Measurements from ENCODE around the gene PYGB.

PYGB gene

DNA sequence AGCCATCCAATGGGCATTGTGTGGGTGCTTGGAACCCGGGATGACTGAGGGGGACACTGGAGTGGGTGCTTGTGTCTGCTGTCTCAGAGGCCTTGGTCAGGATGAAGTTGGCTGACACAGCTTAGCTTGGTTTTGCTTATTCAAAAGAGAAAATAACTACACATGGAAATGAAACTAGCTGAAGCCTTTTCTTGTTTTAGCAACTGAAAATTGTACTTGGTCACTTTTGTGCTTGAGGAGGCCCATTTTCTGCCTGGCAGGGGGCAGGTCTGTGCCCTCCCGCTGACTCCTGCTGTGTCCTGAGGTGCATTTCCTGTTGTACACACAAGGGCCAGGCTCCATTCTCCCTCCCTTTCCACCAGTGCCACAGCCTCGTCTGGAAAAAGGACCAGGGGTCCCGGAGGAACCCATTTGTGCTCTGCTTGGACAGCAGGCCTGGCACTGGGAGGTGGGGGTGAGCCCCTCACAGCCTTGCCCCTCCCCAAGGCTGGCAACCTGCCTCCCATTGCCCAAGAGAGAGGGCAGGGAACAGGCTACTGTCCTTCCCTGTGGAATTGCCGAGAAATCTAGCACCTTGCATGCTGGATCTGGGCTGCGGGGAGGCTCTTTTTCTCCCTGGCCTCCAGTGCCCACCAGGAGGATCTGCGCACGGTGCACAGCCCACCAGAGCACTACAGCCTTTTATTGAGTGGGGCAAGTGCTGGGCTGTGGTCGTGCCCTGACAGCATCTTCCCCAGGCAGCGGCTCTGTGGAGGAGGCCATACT, 49.4 kb downstream of the PYGB start:
- Histone ChIP-seq H3K36me3 (ENCODE audit: control insufficient read depth, insufficient read depth, low read length, severe bottlenecking) (peaks cover 30% of the 10 kb centered on the region), H3K27me3 (replicated peaks; ENCODE audit: control insufficient read depth, insufficient read depth, low read length) (no peaks in the 10 kb centered on the region), H3K4me1 (ENCODE audit: control insufficient read depth, insufficient read depth, low read length) (peaks cover 45% of the 10 kb centered on the region), H3K4me3 (ENCODE audit: low read length) (no peak overlapping the region), H3K9ac (ENCODE audit: low read length) (no peak overlapping the region), H3K9me3 (ENCODE audit: control insufficient read depth, low read length) (no peaks in the 10 kb centered on the region)
- DNase-seq (ENCODE audit: low read depth), result no peak

DNA sequence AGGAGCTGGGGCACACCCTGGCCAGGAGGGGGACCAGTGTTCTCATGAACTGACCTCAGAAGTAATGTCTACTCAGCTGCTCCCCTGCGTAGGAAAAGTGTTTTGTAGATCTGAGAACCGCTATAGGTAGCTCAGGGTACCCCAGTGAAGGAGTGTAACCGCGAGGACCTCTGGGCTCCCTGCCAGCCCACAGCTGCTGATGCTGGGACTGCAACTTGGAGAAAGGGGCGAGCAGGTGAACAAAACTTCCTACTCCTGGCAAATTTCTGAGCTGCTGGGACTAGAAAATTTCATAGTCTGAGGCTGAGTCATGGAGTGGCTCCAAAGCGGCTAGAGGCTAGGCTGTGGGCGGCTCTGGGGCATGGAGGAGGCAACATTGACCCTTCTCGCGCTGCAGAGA, 51.9 kb downstream of the PYGB start:
- peak; percentile 20 for DNase-seq (ENCODE audit: low read depth)
- peaks cover 26% of the 10 kb centered on the region for H3K36me3 ChIP-seq (ENCODE audit: control insufficient read depth, insufficient read depth, low read length, severe bottlenecking)

DNA sequence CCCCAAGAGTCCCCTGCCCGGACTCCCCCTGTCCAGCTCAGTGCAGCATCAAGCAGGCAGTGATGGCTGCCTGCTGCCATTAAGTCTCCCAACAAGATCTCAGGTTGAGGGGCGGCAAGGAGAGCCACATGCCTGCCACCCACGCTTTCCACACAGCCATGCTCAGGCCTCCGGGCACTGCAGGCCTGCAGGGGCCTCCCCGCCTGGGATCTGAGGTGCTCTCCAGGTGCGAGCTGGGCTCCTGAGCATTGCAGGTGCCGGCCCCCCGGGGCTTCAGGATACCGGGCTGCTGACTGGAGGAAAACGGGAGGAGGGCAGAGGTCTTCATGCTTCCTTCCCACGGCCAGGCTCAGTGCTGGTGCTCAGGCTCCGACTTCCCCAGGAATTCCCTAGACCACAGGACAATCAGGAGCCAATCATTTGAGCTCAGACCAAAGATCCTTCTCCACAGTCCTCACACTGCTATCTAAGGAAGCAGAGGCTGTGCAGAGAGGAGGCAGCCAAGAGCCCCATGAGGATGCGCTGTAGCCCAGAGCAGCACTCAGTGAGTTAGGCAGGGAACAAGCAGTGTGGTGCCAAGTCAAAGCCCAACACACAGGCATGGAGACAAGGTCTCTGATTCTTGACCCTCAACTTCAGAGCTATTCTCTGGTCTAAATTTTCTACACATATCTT, 52.7 kb downstream of the PYGB start:
- peak; percentile 6 for DNase-seq (ENCODE audit: low read depth)
- Histone ChIP-seq H3K4me3 (ENCODE audit: low read length) (no peak overlapping the region), H3K9ac (ENCODE audit: low read length) (no peak overlapping the region), H3K9me3 (ENCODE audit: control insufficient read depth, low read length) (no peaks in the 10 kb centered on the region), H3K4me1 (ENCODE audit: control insufficient read depth, insufficient read depth, low read length) (peaks cover 38% of the 10 kb centered on the region), H3K36me3 (ENCODE audit: control insufficient read depth, insufficient read depth, low read length, severe bottlenecking) (peaks cover 18% of the 10 kb centered on the region), H3K27me3 (replicated peaks; ENCODE audit: control insufficient read depth, insufficient read depth, low read length) (no peaks in the 10 kb centered on the region)

More for the DNA sequence above, 51.9 kb downstream of the PYGB start:
- Histone ChIP-seq H3K4me1 (ENCODE audit: control insufficient read depth, insufficient read depth, low read length) (peaks cover 45% of the 10 kb centered on the region), H3K27me3 (replicated peaks; ENCODE audit: control insufficient read depth, insufficient read depth, low read length) (no peaks in the 10 kb centered on the region), H3K9ac (ENCODE audit: low read length) (no peak overlapping the region), H3K9me3 (ENCODE audit: control insufficient read depth, low read length) (no peaks in the 10 kb centered on the region), H3K4me3 (ENCODE audit: low read length) (no peak overlapping the region)

GRCh38 chr20:25301357-25301920, 53.6 kb downstream of the PYGB start:
- no peak for DNase-seq (ENCODE audit: low read depth)
- Histone ChIP-seq H3K9ac (ENCODE audit: low read length) (no peak overlapping the region), H3K4me1 (ENCODE audit: control insufficient read depth, insufficient read depth, low read length) (peaks cover 30% of the 10 kb centered on the region), H3K27me3 (replicated peaks; ENCODE audit: control insufficient read depth, insufficient read depth, low read length) (no peaks in the 10 kb centered on the region), H3K36me3 (ENCODE audit: control insufficient read depth, insufficient read depth, low read length, severe bottlenecking) (peaks cover 16% of the 10 kb centered on the region), H3K9me3 (ENCODE audit: control insufficient read depth, low read length) (no peaks in the 10 kb centered on the region), H3K4me3 (ENCODE audit: low read length) (no peak overlapping the region)

- no peak overlapping the region for H3K9ac ChIP-seq (ENCODE audit: low read length)
- H3K27me3 ChIP-seq (replicated peaks; ENCODE audit: control insufficient read depth, insufficient read depth, low read length), result no peaks in the 10 kb centered on the region
- no peak for DNase-seq (ENCODE audit: low read depth)
- no peak overlapping the region for H3K4me3 ChIP-seq (ENCODE audit: low read length)
- H3K36me3 ChIP-seq (ENCODE audit: control insufficient read depth, insufficient read depth, low read length, severe bottlenecking), result peaks cover 16% of the 10 kb centered on the region
- no peaks in the 10 kb centered on the region for H3K9me3 ChIP-seq (ENCODE audit: control insufficient read depth, low read length)
- H3K4me1 ChIP-seq (ENCODE audit: control insufficient read depth, insufficient read depth, low read length), result peaks cover 21% of the 10 kb centered on the region
These were observed 54.7 kb downstream of the PYGB start for GRCh38 chr20:25302596-25302995.

DNA sequence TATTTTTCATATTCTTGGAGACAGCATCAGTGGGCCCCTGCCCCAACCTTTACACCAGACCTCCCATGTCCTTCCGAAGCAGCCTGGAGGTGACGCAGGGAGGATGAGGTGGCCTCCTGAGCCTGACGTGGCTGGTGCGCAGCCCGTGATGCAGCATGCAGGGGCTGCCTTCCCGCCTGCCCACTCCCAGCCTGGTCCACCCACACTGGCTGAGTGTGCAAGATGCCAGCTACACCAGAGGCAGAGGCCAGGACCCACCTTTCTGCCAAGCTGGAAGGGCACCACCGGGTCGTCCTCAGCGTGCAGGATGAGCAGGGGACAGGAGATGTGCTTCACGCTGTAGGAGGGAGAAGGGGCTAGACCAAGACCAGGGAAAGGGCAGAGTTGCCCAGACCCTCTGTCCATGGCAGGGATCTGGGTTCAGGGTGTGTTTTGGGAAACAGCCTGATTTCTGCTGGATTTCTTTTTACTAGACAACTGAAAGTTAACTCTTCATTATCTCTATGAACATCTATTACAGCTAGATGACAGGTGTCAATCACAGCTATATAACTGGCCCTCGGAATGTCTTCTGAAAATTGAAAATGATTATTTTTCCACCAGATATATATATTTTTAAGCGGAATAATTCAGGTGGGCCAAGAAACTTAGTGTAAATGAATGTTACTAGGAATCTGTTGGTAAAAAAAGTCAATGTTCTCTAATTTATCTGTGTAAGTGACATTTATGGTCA, 55.6 kb downstream of the PYGB start:
- DNase-seq (ENCODE audit: low read depth), result no peak
- no peak overlapping the region for H3K9ac ChIP-seq (ENCODE audit: low read length)
- no peak overlapping the region for H3K4me3 ChIP-seq (ENCODE audit: low read length)
- no peaks in the 10 kb centered on the region for H3K27me3 ChIP-seq (replicated peaks; ENCODE audit: control insufficient read depth, insufficient read depth, low read length)
- H3K9me3 ChIP-seq (ENCODE audit: control insufficient read depth, low read length), result no peaks in the 10 kb centered on the region
- H3K36me3 ChIP-seq (ENCODE audit: control insufficient read depth, insufficient read depth, low read length, severe bottlenecking), result peaks cover 19% of the 10 kb centered on the region
- peaks cover 21% of the 10 kb centered on the region for H3K4me1 ChIP-seq (ENCODE audit: control insufficient read depth, insufficient read depth, low read length)

- Histone ChIP-seq H3K9me3 (ENCODE audit: control insufficient read depth, low read length) (no peaks in the 10 kb centered on the region), H3K36me3 (ENCODE audit: control insufficient read depth, insufficient read depth, low read length, severe bottlenecking) (peaks cover 19% of the 10 kb centered on the region), H3K4me1 (ENCODE audit: control insufficient read depth, insufficient read depth, low read length) (peaks cover 24% of the 10 kb centered on the region), H3K27me3 (replicated peaks; ENCODE audit: control insufficient read depth, insufficient read depth, low read length) (no peaks in the 10 kb centered on the region), H3K4me3 (ENCODE audit: low read length) (no peak overlapping the region), H3K9ac (ENCODE audit: low read length) (no peak overlapping the region)
- no peak for DNase-seq (ENCODE audit: low read depth)
These were observed 56.2 kb downstream of the PYGB start for GRCh38 chr20:25304025-25304549.

DNA sequence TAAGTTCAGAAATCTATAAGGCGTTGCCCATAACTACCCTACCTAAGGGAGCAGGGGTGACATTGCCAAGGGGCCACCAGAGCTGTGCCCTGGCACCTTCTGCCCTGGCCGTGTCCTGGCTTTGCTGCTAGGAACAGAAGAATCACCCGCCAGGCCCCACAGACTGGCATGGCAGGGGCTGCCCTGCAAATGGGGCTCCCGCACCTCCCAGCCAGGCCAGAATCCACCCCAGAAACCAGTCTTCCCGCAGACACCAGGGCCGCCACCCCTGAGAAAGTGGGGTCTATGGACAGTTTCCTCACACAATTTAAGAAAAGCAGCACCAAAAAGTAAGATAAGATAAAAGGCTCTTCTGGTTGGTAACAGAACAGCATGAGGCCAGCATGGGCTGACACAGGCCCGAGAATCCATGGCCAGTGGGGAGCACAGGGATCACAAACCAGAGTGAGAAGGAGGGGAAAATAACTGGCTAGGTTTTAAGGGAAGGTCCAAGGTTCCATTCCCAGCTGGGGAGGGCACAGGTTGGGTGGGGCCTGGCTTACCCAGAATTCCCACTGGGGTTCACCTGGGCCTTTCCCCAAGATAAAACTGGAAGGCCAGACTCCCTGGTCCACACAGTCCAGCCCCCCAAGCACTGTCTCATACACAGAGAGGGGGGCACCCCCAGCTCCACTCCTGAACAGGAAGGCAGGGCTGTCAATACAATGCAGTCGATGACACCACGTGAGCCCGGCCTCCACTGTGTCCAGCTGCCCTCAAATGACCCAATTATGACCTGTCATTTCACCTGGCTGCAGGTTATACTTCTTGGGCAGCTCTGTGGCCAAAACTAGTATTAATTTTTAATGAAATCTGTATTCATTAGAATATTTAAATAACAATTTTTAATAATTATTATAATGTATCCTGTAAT, 59.4 kb downstream of the PYGB start:
- Histone ChIP-seq H3K9me3 (ENCODE audit: control insufficient read depth, low read length) (no peaks in the 10 kb centered on the region), H3K4me3 (ENCODE audit: low read length) (no peak overlapping the region), H3K9ac (ENCODE audit: low read length) (no peak overlapping the region), H3K36me3 (ENCODE audit: control insufficient read depth, insufficient read depth, low read length, severe bottlenecking) (peaks cover 14% of the 10 kb centered on the region), H3K4me1 (ENCODE audit: control insufficient read depth, insufficient read depth, low read length) (peaks cover 29% of the 10 kb centered on the region), H3K27me3 (replicated peaks; ENCODE audit: control insufficient read depth, insufficient read depth, low read length) (no peaks in the 10 kb centered on the region)
- no peak for DNase-seq (ENCODE audit: low read depth)

- DNase-seq (ENCODE audit: low read depth), result no peak
- Histone ChIP-seq H3K27me3 (replicated peaks; ENCODE audit: control insufficient read depth, insufficient read depth, low read length) (no peaks in the 10 kb centered on the region), H3K9me3 (ENCODE audit: control insufficient read depth, low read length) (no peaks in the 10 kb centered on the region), H3K9ac (ENCODE audit: low read length) (no peak overlapping the region), H3K4me3 (ENCODE audit: low read length) (no peak overlapping the region), H3K4me1 (ENCODE audit: control insufficient read depth, insufficient read depth, low read length) (peaks cover 29% of the 10 kb centered on the region), H3K36me3 (ENCODE audit: control insufficient read depth, insufficient read depth, low read length, severe bottlenecking) (peaks cover 10% of the 10 kb centered on the region)
These were observed 60.2 kb downstream of the PYGB start for GRCh38 chr20:25308083-25308491.

DNA sequence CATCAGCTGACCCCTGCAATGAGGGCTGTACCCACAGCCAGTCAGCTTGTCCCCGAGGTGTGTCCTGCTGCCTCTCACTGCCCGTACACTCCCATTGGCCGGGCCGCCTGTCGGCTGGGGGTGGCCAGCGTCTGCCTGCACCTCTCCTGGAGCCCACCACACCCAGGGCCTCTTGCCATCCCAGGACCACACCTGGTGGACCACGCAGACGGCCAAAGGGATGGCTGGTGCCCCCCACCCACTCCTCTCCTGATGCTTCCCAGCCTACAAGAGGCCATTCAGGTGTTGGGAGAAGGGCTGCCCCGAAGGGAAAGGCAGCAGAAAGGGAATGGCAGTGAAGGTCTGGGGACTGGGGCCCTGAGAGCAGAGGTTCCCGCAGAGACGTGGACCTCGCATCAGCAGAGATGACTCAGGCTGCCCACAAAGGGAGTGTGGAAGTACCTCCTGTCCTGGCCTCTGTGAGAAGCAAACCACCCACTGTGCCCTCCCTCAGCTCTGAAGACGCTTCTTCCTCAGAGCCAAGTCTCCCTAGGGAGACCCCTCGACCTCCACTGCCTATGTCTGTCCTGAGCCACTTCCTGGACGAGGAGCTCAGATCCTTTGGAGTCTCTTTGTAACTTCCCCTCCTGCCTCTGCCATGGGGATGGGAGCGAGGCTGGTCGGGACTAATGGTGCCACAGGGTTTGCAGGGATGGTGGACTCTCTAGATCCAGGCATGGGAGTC, 60.9 kb downstream of the PYGB start:
- no peak overlapping the region for H3K4me3 ChIP-seq (ENCODE audit: low read length)
- peak overlapping the region; percentile 85 for H3K9ac ChIP-seq (ENCODE audit: low read length)
- no peaks in the 10 kb centered on the region for H3K9me3 ChIP-seq (ENCODE audit: control insufficient read depth, low read length)
- no peaks in the 10 kb centered on the region for H3K27me3 ChIP-seq (replicated peaks; ENCODE audit: control insufficient read depth, insufficient read depth, low read length)
- DNase-seq (ENCODE audit: low read depth), result peak; percentile 37
- peaks cover 29% of the 10 kb centered on the region for H3K4me1 ChIP-seq (ENCODE audit: control insufficient read depth, insufficient read depth, low read length)
- H3K36me3 ChIP-seq (ENCODE audit: control insufficient read depth, insufficient read depth, low read length, severe bottlenecking), result peaks cover 3% of the 10 kb centered on the region

Data from adipocyte (in vitro differentiated cells).